Measurements from ENCODE around the gene FBXW4. TPM values are rescaled to one million over a fixed set of nuclear protein-coding genes. Genes with fewer than 3 reads are reported as not detected.

The FBXW4 gene
- total and polyA plus RNA-seq, 2 of the 8 experiments (the other 6 are each of a cell fraction or from before 2014, with no cell fraction given): 29.0 to 32.8 TPM

GRCh38 chr10:101644002-101644401, 51.0 kb downstream of the FBXW4 start (continued):
- TF ChIP-seq GABPA (IDR thresholded peaks at IDR 0.05; ENCODE audit: borderline replicate concordance, insufficient read depth, low read length): no peak
- TF ChIP-seq TBP (IDR thresholded peaks at IDR 0.05; ENCODE audit: low read depth, low read length): no peak
- peak in 1 of 2 experiments; percentile 78 for TF ChIP-seq BCL11A (IDR thresholded peaks at IDR 0.05; ENCODE audit: low read depth in 2 of 2, low read length in 2 of 2)
- no peak for TF ChIP-seq CEBPB (IDR thresholded peaks at IDR 0.05; ENCODE audit: low read depth, low read length)
- TF ChIP-seq MAFK (IDR thresholded peaks at IDR 0.05; ENCODE audit: low read depth, low read length): no peak
- peak; percentile 92 for TF ChIP-seq NANOG (IDR thresholded peaks at IDR 0.05; ENCODE audit: insufficient read depth, low read depth, low read length, poor library complexity, severe bottlenecking)
- TF ChIP-seq JUND (IDR thresholded peaks at IDR 0.05; ENCODE audit: low read length): no peak
- TF ChIP-seq JUN (IDR thresholded peaks at IDR 0.05; ENCODE audit: low read depth, low read length): no peak
- TF ChIP-seq SAP30 (IDR thresholded peaks at IDR 0.05; ENCODE audit: insufficient read depth, insufficient replicate concordance, low read length): no peak
- no peak for TF ChIP-seq SIN3A (conservative IDR thresholded peaks at IDR 0.05 in 1 of 2, IDR thresholded peaks at IDR 0.05 in 1 of 2; ENCODE audit: low read depth in 1 of 2, low read length in 2 of 2)
- TF ChIP-seq FOSL1 (IDR thresholded peaks at IDR 0.05; ENCODE audit: insufficient read depth, low read depth, low read length): no peak
- no peak for TF ChIP-seq CTBP2 (IDR thresholded peaks at IDR 0.05; ENCODE audit: borderline replicate concordance, insufficient read depth, insufficient read length, low read length)
- TF ChIP-seq SUZ12 (IDR thresholded peaks at IDR 0.05; ENCODE audit: low read length): no peak
- TF ChIP-seq CHD1 (IDR thresholded peaks at IDR 0.05; ENCODE audit: low read depth, low read length): no peak
- peak; percentile 47; the same call in 1 of the 2 replicates for TF ChIP-seq POU5F1 (IDR thresholded peaks at IDR 0.05; ENCODE audit: low read depth, low read length)
- peak; percentile 51; the same call in 1 of the 2 replicates for TF ChIP-seq MAX (IDR thresholded peaks at IDR 0.05)
- peak; percentile 67; the same call in 1 of the 2 replicates for TF ChIP-seq YY1 (IDR thresholded peaks at IDR 0.05; ENCODE audit: low read depth, low read length)
- no peak for TF ChIP-seq RXRA (IDR thresholded peaks at IDR 0.05; ENCODE audit: insufficient read depth, low read depth, low read length)
- TF ChIP-seq HDAC2 (IDR thresholded peaks at IDR 0.05; ENCODE audit: borderline replicate concordance in 1 of 2, low read depth in 2 of 2, low read length in 2 of 2): peak; percentile 67 to 97; a peak in 3 of 4 replicates
- TF ChIP-seq SIRT6 (IDR thresholded peaks at IDR 0.05; ENCODE audit: low read length): no peak
- TF ChIP-seq CTCF (IDR thresholded peaks at IDR 0.05; ENCODE audit: control extremely low read depth in 1 of 3, insufficient read depth in 1 of 3, low read depth in 1 of 3, low read length in 3 of 3): no peak
- no peak for TF ChIP-seq NRF1 (IDR thresholded peaks at IDR 0.05; ENCODE audit: low read depth, low read length)
- TF ChIP-seq POLR2AphosphoS5 (IDR thresholded peaks at IDR 0.05; ENCODE audit: low read depth, low read length): no peak

Measured in H1 (cell line).